Large intestine (tissue), 3 donors: Measurements from ENCODE around the gene NOX3. TPM values are rescaled to one million over a fixed set of nuclear protein-coding genes. Genes with fewer than 3 reads are reported as not detected.

Experiments used
- DNase-seq, 2 donors: peaks; one replicate each; pipeline versions ENCODE4 v3.0.0 to v3.0.0-alpha.2; 2013
- H3K27ac ChIP-seq: one replicate; pipeline ENCODE4 v1.5.1; 2013; ENCODE audit warnings: low read length
- H3K27me3 ChIP-seq: 2 replicates; pipeline ENCODE4 v1.6.1; 2013; ENCODE audit warnings: low read length; ENCODE audit not compliant: control insufficient read depth, insufficient read depth
- H3K36me3 ChIP-seq: 2 replicates; pipeline ENCODE4 v1.6.1; 2013; ENCODE audit warnings: low read length; ENCODE audit not compliant: control insufficient read depth, insufficient read depth
- H3K4me1 ChIP-seq: one replicate; pipeline ENCODE4 v1.6.1; 2013; ENCODE audit warnings: low read length; ENCODE audit not compliant: control insufficient read depth, insufficient read depth
- H3K4me3 ChIP-seq: one replicate; pipeline ENCODE4 v1.5.1; 2013; ENCODE audit warnings: low read length
- H3K9me3 ChIP-seq: one replicate; pipeline ENCODE4 v1.6.1; 2013; ENCODE audit warnings: mild to moderate bottlenecking, low read depth, low read length, moderate library complexity; ENCODE audit not compliant: control insufficient read depth
- WGBS: methylation state at CpG from one replicate; pipeline ENCODE4 v1.1.5; 2013; ENCODE audit warnings: low lambda C conversion rate; ENCODE audit not compliant: insufficient coverage; 5-methylcytosine and 5-hydroxymethylcytosine counted together
- polyA plus RNA-seq: library from polyadenylated mRNA; unstranded; fragments of 120-200 nt; gene quantifications from one replicate; pipeline ENCODE4 v1.2.1, GENCODE V29; 2013

Gene NOX3
- polyA plus RNA-seq, 1 donor: not detected

GRCh38 chr6:155384321-155384952, 71.2 kb downstream of the NOX3 start:
- no peaks in the 10 kb centered on the region for H3K36me3 ChIP-seq
- DNase-seq: no peak
- H3K27me3 ChIP-seq: no peaks in the 10 kb centered on the region
- 95% methylated on average over 4 of the region's 15 CpGs for whole genome bisulfite sequencing
- no peaks in the 10 kb centered on the region for H3K9me3 ChIP-seq
- no peak overlapping the region for H3K27ac ChIP-seq
- no peaks in the 10 kb centered on the region for H3K4me1 ChIP-seq
- no peak overlapping the region for H3K4me3 ChIP-seq

- no peaks in the 10 kb centered on the region for H3K9me3 ChIP-seq
These were observed 71.7 kb downstream of the NOX3 start for GRCh38 chr6:155383913-155384312.

GRCh38 chr6:155382338-155382685, 73.3 kb downstream of the NOX3 start:
- no peaks in the 10 kb centered on the region for H3K4me1 ChIP-seq
- no peaks in the 10 kb centered on the region for H3K36me3 ChIP-seq
- H3K27ac ChIP-seq: no peak overlapping the region
- 83% methylated on average over 2 of the region's 3 CpGs for WGBS
- H3K9me3 ChIP-seq: no peaks in the 10 kb centered on the region
- no peak for DNase-seq
- no peaks in the 10 kb centered on the region for H3K27me3 ChIP-seq
- no peak overlapping the region for H3K4me3 ChIP-seq

More at GRCh38 chr6:155383913-155384312, 71.7 kb downstream of the NOX3 start:
- Histone ChIP-seq H3K4me3 (no peak overlapping the region), H3K27ac (no peak overlapping the region), H3K27me3 (no peaks in the 10 kb centered on the region), H3K36me3 (no peaks in the 10 kb centered on the region), H3K4me1 (no peaks in the 10 kb centered on the region)
- DNase-seq: no peak
- no CpG with 5 or more reads among the region's 5 CpGs for WGBS

- Histone ChIP-seq H3K27me3 (no peaks in the 10 kb centered on the region), H3K4me1 (no peaks in the 10 kb centered on the region), H3K4me3 (no peak overlapping the region), H3K27ac (no peak overlapping the region), H3K36me3 (no peaks in the 10 kb centered on the region), H3K9me3 (no peaks in the 10 kb centered on the region)
- 64% methylated on average over 4 of the region's 5 CpGs for WGBS
- DNase-seq: no peak
These were observed 73.8 kb downstream of the NOX3 start for GRCh38 chr6:155381673-155382337.

- whole genome bisulfite sequencing: no CpG with 5 or more reads among the region's 8 CpGs
- DNase-seq: no peak
These were observed 74.8 kb downstream of the NOX3 start for GRCh38 chr6:155380666-155381332.

GRCh38 chr6:155378724-155379123, 76.9 kb downstream of the NOX3 start:
- 100% methylated on average over 1 of the region's 3 CpGs for WGBS
- H3K27ac ChIP-seq: no peak overlapping the region
- no peaks in the 10 kb centered on the region for H3K27me3 ChIP-seq
- no peaks in the 10 kb centered on the region for H3K9me3 ChIP-seq
- H3K36me3 ChIP-seq: no peaks in the 10 kb centered on the region
- H3K4me1 ChIP-seq: no peaks in the 10 kb centered on the region
- no peak for DNase-seq
- H3K4me3 ChIP-seq: no peak overlapping the region

More at GRCh38 chr6:155380666-155381332, 74.8 kb downstream of the NOX3 start:
- no peaks in the 10 kb centered on the region for H3K4me1 ChIP-seq
- no peaks in the 10 kb centered on the region for H3K36me3 ChIP-seq
- no peak overlapping the region for H3K4me3 ChIP-seq
- no peaks in the 10 kb centered on the region for H3K27me3 ChIP-seq
- H3K27ac ChIP-seq: no peak overlapping the region
- no peaks in the 10 kb centered on the region for H3K9me3 ChIP-seq

GRCh38 chr6:155378276-155378675, 77.4 kb downstream of the NOX3 start:
- H3K27me3 ChIP-seq: no peaks in the 10 kb centered on the region
- no peaks in the 10 kb centered on the region for H3K4me1 ChIP-seq
- no peaks in the 10 kb centered on the region for H3K9me3 ChIP-seq
- DNase-seq: no peak
- no peak overlapping the region for H3K4me3 ChIP-seq
- H3K36me3 ChIP-seq: no peaks in the 10 kb centered on the region
- H3K27ac ChIP-seq: no peak overlapping the region

GRCh38 chr6:155377061-155377460, 78.6 kb downstream of the NOX3 start:
- no CpG with 5 or more reads among the region's 1 CpG for WGBS
- Histone ChIP-seq H3K9me3 (no peaks in the 10 kb centered on the region), H3K36me3 (no peaks in the 10 kb centered on the region), H3K27me3 (no peaks in the 10 kb centered on the region), H3K27ac (no peak overlapping the region), H3K4me1 (no peaks in the 10 kb centered on the region), H3K4me3 (no peak overlapping the region)
- no peak for DNase-seq

- no peak overlapping the region for H3K27ac ChIP-seq
- WGBS: 100% methylated on average over 1 of the region's 2 CpGs
- H3K36me3 ChIP-seq: no peaks in the 10 kb centered on the region
- H3K4me3 ChIP-seq: no peak overlapping the region
- H3K4me1 ChIP-seq: no peaks in the 10 kb centered on the region
- no peaks in the 10 kb centered on the region for H3K9me3 ChIP-seq
- H3K27me3 ChIP-seq: no peaks in the 10 kb centered on the region
- no peak for DNase-seq
These were observed 79.8 kb downstream of the NOX3 start for GRCh38 chr6:155375801-155376200.

GRCh38 chr6:155374681-155375080, 81.0 kb downstream of the NOX3 start:
- no peaks in the 10 kb centered on the region for H3K9me3 ChIP-seq
- H3K27me3 ChIP-seq: no peaks in the 10 kb centered on the region
- no peak overlapping the region for H3K27ac ChIP-seq
- DNase-seq: no peak
- H3K36me3 ChIP-seq: no peaks in the 10 kb centered on the region
- 88% methylated on average over 1 of the region's 2 CpGs for WGBS
- no peak overlapping the region for H3K4me3 ChIP-seq
- H3K4me1 ChIP-seq: no peaks in the 10 kb centered on the region
